GM12878 (cell line): ENCODE data around the gene NFASC. TPM values are rescaled to one million over a fixed set of nuclear protein-coding genes. Genes with fewer than 3 reads are reported as not detected.

ENCODE experiments used
- ATAC-seq: fragments of 200-7000 bp; cut with Tn5 transposase; 3 replicates; pipeline ENCODE4 v1.9.1; 2020; ENCODE audit warnings: mild to moderate bottlenecking, moderate library complexity
- BruUV-seq: library from RNA; stranded (reverse); fragments of 400-500 nt; replicated peaks from 2 replicates; lab custom pipeline; 2021; lab: Mats Ljungman, UMichigan
- CTCF ChIA-PET: fragments of 300-600 bp; sonication (Branson Sonifier 250); formaldehyde crosslinking; extraction: SDS; loops from one replicate; lab custom pipeline; 2021; ENCODE audit warnings: inconsistent platforms; lab: Yijun Ruan, JAX
- POLR2A ChIA-PET: fragments of 350-600 bp; formaldehyde crosslinking; extraction: SDS; loops from one replicate; lab custom pipeline; 2021; ENCODE audit warnings: inconsistent platforms; lab: Charles Lee
- RAD21 ChIA-PET: fragments of 300-600 bp; sonication (Branson Sonifier 250); formaldehyde crosslinking; loops from one replicate; lab custom pipeline; 2023; ENCODE audit warnings: antibody characterized with exemption; ENCODE audit not compliant: unreplicated experiment; lab: Charles Lee
- SMC1A ChIA-PET: fragments of 300-600 bp; sonication (Branson Sonifier 250); formaldehyde crosslinking; loops from one replicate; lab custom pipeline; 2023; ENCODE audit not compliant: unreplicated experiment, uncharacterized antibody; lab: Charles Lee
- DNase-seq: peaks from one replicate; pipeline ENCODE4 v3.0.0-alpha.2; 2011; ENCODE audit warnings: low read depth, low spot score
- FAIRE-seq: peaks from 3 replicates; lab custom pipeline; 2011; peaks lifted over from hg19 to GRCh38; lab: Jason Lieb, UNC
- H2AFZ ChIP-seq: 2 replicates; pipeline ENCODE4 v1.6.0; 2011; ENCODE audit warnings: low read depth, low read length, control low read depth; ENCODE audit not compliant: control insufficient read depth
- H3K27ac ChIP-seq: 2 replicates; pipeline ENCODE4 v1.5.1; 2011; ENCODE audit warnings: control low read depth; ENCODE audit not compliant: control insufficient read depth, insufficient read depth
- H3K27me3 ChIP-seq, 2 experiments: replicated peaks in 1 of 2; 2 replicates each; pipeline versions ENCODE4 v1.6.0 to v1.6.1; 2011; ENCODE audit warnings: low read length in 1 of 2; ENCODE audit not compliant: control insufficient read depth in 2 of 2, insufficient read depth in 2 of 2
- H3K36me3 ChIP-seq, 2 experiments: 2 replicates each; pipeline ENCODE4 v1.5.1; 2011; ENCODE audit warnings: low read length in 1 of 2; ENCODE audit not compliant: control insufficient read depth in 2 of 2, insufficient read depth in 2 of 2
- H3K4me1 ChIP-seq: 2 replicates; pipeline ENCODE4 v1.6.1; 2011; ENCODE audit warnings: mild to moderate bottlenecking, low read length, moderate library complexity, mixed read lengths; ENCODE audit not compliant: control insufficient read depth, insufficient read depth
- H3K4me2 ChIP-seq: 2 replicates; pipeline ENCODE4 v1.6.0; 2011; ENCODE audit warnings: control low read depth; ENCODE audit not compliant: control insufficient read depth, insufficient read depth
- H3K4me3 ChIP-seq: fragments of 200-600 bp; sonication (generic); 2 replicates; pipeline ENCODE4 v1.5.1; 2016
- H3K79me2 ChIP-seq: 2 replicates; pipeline ENCODE4 v1.6.0; 2011; ENCODE audit warnings: low read length; ENCODE audit not compliant: control insufficient read depth, insufficient read depth
- H3K9ac ChIP-seq: 2 replicates; pipeline ENCODE4 v1.8.0; 2011; ENCODE audit warnings: low read length, control low read depth, mixed read lengths; ENCODE audit not compliant: control insufficient read depth, insufficient read depth
- H3K9me3 ChIP-seq: replicated peaks from 3 replicates; pipeline ENCODE4 v1.5.1; 2011; ENCODE audit warnings: mild to moderate bottlenecking, low read length; ENCODE audit not compliant: control insufficient read depth, insufficient read depth
- H4K20me1 ChIP-seq: 2 replicates; pipeline ENCODE4 v1.6.0; 2011; ENCODE audit not compliant: control insufficient read depth, insufficient read depth
- CHD4 ChIP-seq: fragments of 200-600 bp; sonication (generic); IDR thresholded peaks from 2 replicates; pipeline ENCODE4 v1.6.1; 2016; ENCODE audit warnings: mild to moderate bottlenecking
- FOXK2 ChIP-seq: fragments of 450-650 bp; IDR thresholded peaks from 2 replicates; pipeline ENCODE4 v1.6.1; 2017; ENCODE audit warnings: mild to moderate bottlenecking, moderate library complexity
- FOXM1 ChIP-seq: IDR thresholded peaks from 2 replicates; pipeline ENCODE4 v1.6.1; 2012; ENCODE audit warnings: low read depth, mild to moderate bottlenecking, inconsistent platforms, low read length, moderate library complexity
- MEF2B ChIP-seq: fragments of 450-650 bp; IDR thresholded peaks from 2 replicates; pipeline ENCODE4 v1.6.1; 2018; ENCODE audit warnings: mild to moderate bottlenecking, moderate library complexity; ENCODE audit not compliant: partially characterized antibody, poor library complexity, severe bottlenecking
- MTA3 ChIP-seq: IDR thresholded peaks from 2 replicates; pipeline ENCODE4 v1.6.1; 2012; ENCODE audit warnings: low read length, inconsistent platforms, borderline replicate concordance
- MYC ChIP-seq: IDR thresholded peaks from 2 replicates; pipeline ENCODE4 v1.6.1; 2011; ENCODE audit warnings: mild to moderate bottlenecking, low read length, moderate library complexity, inconsistent platforms; ENCODE audit not compliant: insufficient read depth, insufficient replicate concordance, insufficient read length, severe bottlenecking
- NRF1 ChIP-seq: conservative IDR thresholded peaks from 2 replicates; pipeline ENCODE4 v1.6.1; 2011; ENCODE audit warnings: mild to moderate bottlenecking, low read depth, low read length, improper control_type of control experiment
- RCOR1 ChIP-seq: conservative IDR thresholded peaks from 2 replicates; pipeline ENCODE4 v1.6.1; 2012; ENCODE audit warnings: low read depth, low read length, improper control_type of control experiment
- SREBF2 ChIP-seq: IDR thresholded peaks from 2 replicates; pipeline ENCODE4 v1.6.1; 2012; ENCODE audit warnings: mild to moderate bottlenecking, low read length
- SUPT20H ChIP-seq: IDR thresholded peaks from 2 replicates; pipeline ENCODE4 v1.6.1; 2011; ENCODE audit warnings: low read depth, mild to moderate bottlenecking, low read length, moderate library complexity, borderline replicate concordance; ENCODE audit not compliant: control insufficient read depth
- TAF1 ChIP-seq: IDR thresholded peaks from 2 replicates; pipeline ENCODE4 v1.6.1; 2011; ENCODE audit warnings: mild to moderate bottlenecking, low read depth, low read length, borderline replicate concordance
- TARDBP ChIP-seq: IDR thresholded peaks from 2 replicates; pipeline ENCODE4 v1.6.1; 2016; ENCODE audit warnings: borderline replicate concordance
- USF1 ChIP-seq: IDR thresholded peaks from 2 replicates; pipeline ENCODE4 v1.6.1; 2011; ENCODE audit warnings: borderline replicate concordance, low read depth, mild to moderate bottlenecking, moderate library complexity, mixed read lengths, low read length; ENCODE audit not compliant: insufficient read depth; ENCODE audit errors: extremely low read length
- ZBED1 ChIP-seq: IDR thresholded peaks from 2 replicates; pipeline ENCODE4 v1.6.1; 2016; ENCODE audit warnings: borderline replicate concordance
- WGBS: methylation state at CpG from one replicate; pipeline ENCODE4 v1.1.6; 2016; ENCODE audit warnings: low lambda C conversion rate; ENCODE audit not compliant: insufficient replicate concordance, insufficient coverage; ENCODE audit errors: missing lambda C conversion rate; 5-methylcytosine and 5-hydroxymethylcytosine counted together
- in situ Hi-C: fragments of 300-500 bp; cut with MboI; formaldehyde crosslinking; loops from 9 replicates; pipeline ENCODE4 v1.14.3; 2018; ENCODE audit warnings: mixed read lengths
- intact Hi-C: fragments of 100-400 bp; cut with micrococcal nuclease; formaldehyde crosslinking; loops from one replicate; pipeline ENCODE4 v1.14.2; 2022; ENCODE audit not compliant: unreplicated experiment
- polyA plus RNA-seq, 11 experiments: library from polyadenylated mRNA; depleted of rRNA in 4 of 11; unstranded in 6 of 11; stranded (reverse) in 5 of 11; fragments of >200 nt; fragmentation: Nextera tagmentation in 4 of 11; fragmentation: Illumina TruSeq in 1 of 11; extraction: Ambion mirVana in 4 of 11; extraction: Trizol in 1 of 11; gene quantifications; 1 replicate in 1 of 11; 2 replicates in 10 of 11; pipeline versions ENCODE4 v1.2.1 to v1.2.3, GENCODE V29; 2011 to 2016; ENCODE audit warnings: inconsistent platforms in 2 of 11, missing spikeins in 2 of 11, low read depth in 1 of 11
- total RNA-seq, 4 experiments: library from RNA; depleted of rRNA in 3 of 4; stranded (reverse); fragments of >200 nt in 3 of 4; fragmentation: Illumina TruSeq in 1 of 4; extraction: Trizol in 1 of 4; gene quantifications; 2 replicates each; pipeline versions ENCODE4 v1.2.1 to v1.2.3, GENCODE V29; 2013 to 2021
- TF ChIP-seq, protein P1 (sequence below): IDR thresholded peaks from 2 replicates; pipeline ENCODE4 v1.6.1; 2012; ENCODE audit warnings: improper control_type of control experiment, low read depth, low read length; ENCODE audit not compliant: insufficient replicate concordance
- TF ChIP-seq, protein P2 (sequence below): fragments of 450-650 bp; conservative IDR thresholded peaks from 2 replicates; pipeline ENCODE4 v1.6.1; 2017; ENCODE audit warnings: mild to moderate bottlenecking, moderate library complexity

The NFASC gene
- total and polyA plus RNA-seq, 10 of the 15 experiments (the other 5 are each of a cell fraction or from before 2014, with no cell fraction given), result 0.04 to 0.31 (median 0.12) TPM; not detected in 4

- TF ChIP-seq RCOR1, result no peak
- TF ChIP-seq, protein P1, sequence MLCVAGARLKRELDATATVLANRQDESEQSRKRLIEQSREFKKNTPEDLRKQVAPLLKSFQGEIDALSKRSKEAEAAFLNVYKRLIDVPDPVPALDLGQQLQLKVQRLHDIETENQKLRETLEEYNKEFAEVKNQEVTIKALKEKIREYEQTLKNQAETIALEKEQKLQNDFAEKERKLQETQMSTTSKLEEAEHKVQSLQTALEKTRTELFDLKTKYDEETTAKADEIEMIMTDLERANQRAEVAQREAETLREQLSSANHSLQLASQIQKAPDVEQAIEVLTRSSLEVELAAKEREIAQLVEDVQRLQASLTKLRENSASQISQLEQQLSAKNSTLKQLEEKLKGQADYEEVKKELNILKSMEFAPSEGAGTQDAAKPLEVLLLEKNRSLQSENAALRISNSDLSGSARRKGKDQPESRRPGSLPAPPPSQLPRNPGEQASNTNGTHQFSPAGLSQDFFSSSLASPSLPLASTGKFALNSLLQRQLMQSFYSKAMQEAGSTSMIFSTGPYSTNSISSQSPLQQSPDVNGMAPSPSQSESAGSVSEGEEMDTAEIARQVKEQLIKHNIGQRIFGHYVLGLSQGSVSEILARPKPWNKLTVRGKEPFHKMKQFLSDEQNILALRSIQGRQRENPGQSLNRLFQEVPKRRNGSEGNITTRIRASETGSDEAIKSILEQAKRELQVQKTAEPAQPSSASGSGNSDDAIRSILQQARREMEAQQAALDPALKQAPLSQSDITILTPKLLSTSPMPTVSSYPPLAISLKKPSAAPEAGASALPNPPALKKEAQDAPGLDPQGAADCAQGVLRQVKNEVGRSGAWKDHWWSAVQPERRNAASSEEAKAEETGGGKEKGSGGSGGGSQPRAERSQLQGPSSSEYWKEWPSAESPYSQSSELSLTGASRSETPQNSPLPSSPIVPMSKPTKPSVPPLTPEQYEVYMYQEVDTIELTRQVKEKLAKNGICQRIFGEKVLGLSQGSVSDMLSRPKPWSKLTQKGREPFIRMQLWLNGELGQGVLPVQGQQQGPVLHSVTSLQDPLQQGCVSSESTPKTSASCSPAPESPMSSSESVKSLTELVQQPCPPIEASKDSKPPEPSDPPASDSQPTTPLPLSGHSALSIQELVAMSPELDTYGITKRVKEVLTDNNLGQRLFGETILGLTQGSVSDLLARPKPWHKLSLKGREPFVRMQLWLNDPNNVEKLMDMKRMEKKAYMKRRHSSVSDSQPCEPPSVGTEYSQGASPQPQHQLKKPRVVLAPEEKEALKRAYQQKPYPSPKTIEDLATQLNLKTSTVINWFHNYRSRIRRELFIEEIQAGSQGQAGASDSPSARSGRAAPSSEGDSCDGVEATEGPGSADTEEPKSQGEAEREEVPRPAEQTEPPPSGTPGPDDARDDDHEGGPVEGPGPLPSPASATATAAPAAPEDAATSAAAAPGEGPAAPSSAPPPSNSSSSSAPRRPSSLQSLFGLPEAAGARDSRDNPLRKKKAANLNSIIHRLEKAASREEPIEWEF, result no peak
- TF ChIP-seq NRF1, result no peak
- TF ChIP-seq USF1, result no peak
- TF ChIP-seq TAF1, result no peak
- TF ChIP-seq FOXM1, result no peak
- TF ChIP-seq MYC, result no peak
- no peak for TF ChIP-seq ZBED1
- TF ChIP-seq SREBF2, result no peak
- TF ChIP-seq SUPT20H, result no peak
- no peak for TF ChIP-seq FOXK2
- no peak for TF ChIP-seq CHD4
- TF ChIP-seq TARDBP, result no peak
- no peak for TF ChIP-seq MEF2B
- TF ChIP-seq, protein P2, sequence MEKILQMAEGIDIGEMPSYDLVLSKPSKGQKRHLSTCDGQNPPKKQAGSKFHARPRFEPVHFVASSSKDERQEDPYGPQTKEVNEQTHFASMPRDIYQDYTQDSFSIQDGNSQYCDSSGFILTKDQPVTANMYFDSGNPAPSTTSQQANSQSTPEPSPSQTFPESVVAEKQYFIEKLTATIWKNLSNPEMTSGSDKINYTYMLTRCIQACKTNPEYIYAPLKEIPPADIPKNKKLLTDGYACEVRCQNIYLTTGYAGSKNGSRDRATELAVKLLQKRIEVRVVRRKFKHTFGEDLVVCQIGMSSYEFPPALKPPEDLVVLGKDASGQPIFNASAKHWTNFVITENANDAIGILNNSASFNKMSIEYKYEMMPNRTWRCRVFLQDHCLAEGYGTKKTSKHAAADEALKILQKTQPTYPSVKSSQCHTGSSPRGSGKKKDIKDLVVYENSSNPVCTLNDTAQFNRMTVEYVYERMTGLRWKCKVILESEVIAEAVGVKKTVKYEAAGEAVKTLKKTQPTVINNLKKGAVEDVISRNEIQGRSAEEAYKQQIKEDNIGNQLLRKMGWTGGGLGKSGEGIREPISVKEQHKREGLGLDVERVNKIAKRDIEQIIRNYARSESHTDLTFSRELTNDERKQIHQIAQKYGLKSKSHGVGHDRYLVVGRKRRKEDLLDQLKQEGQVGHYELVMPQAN, result no peak
- TF ChIP-seq MTA3, result no peak
- no peak overlapping the region for H3K9ac ChIP-seq
- SMC1A ChIA-PET, result interaction anchor here (0.7 to 3.5 kb wide), 22 partner anchors 8 to 201 kb away, joined by 3 to 45 read pairs (median 6); partner anchors contain the start of gene RBBP5
- H3K4me1 ChIP-seq, result no peaks in the 10 kb centered on the region
- no peak overlapping the region for H3K4me2 ChIP-seq
- in situ Hi-C loops, result loop anchor here (5.0 kb wide), 1 partner anchor 84 kb away; no protein-coding TSS in a partner anchor
- FAIRE-seq (no peak), ATAC-seq (no peak; the same call in 2 of the 3 replicates), DNase-seq (no peak)
- H3K27ac ChIP-seq, result no peak overlapping the region
- POLR2A ChIA-PET, result interaction anchor here (0.6 to 1.1 kb wide), 2 partner anchors 86 to 184 kb away, joined by 3 read pairs; no protein-coding TSS in a partner anchor
- no peaks in the 10 kb centered on the region for H3K79me2 ChIP-seq
- H4K20me1 ChIP-seq, result no peaks in the 10 kb centered on the region
- RAD21 ChIA-PET, result interaction anchor here (0.7 to 4.7 kb wide), 28 partner anchors 10 to 264 kb away, joined by 3 to 81 read pairs (median 4); no protein-coding TSS in a partner anchor
- CTCF ChIA-PET, result interaction anchor here (0.6 to 6.8 kb wide), 61 partner anchors 9 to 505 kb away, joined by 3 to 151 read pairs (median 5); partner anchors contain the start of genes CNTN2 and RBBP5
- no peaks in the 10 kb centered on the region for H3K27me3 ChIP-seq
- WGBS, result 52% methylated on average over 14 of the region's 14 CpGs
- H3K36me3 ChIP-seq, result no peaks in the 10 kb centered on the region
- H3K4me3 ChIP-seq, result no peak overlapping the region
- H2AFZ ChIP-seq, result no peak overlapping the region
- H3K9me3 ChIP-seq, result no peaks in the 10 kb centered on the region
- intact Hi-C loops, result loop anchor here (1.0 to 2.0 kb wide), 2 partner anchors 72 to 196 kb away; no protein-coding TSS in a partner anchor
- no TSS peak for BruUV-seq
These were observed 190.6 kb downstream of the NFASC start for GRCh38 chr1:205061227-205061626.
